Hindlimb muscle (tissue), 1 donor: Measurements from ENCODE around the gene SH3BP5L. TPM values are rescaled to one million over a fixed set of nuclear protein-coding genes. Genes with fewer than 3 reads are reported as not detected.

ENCODE experiments used
- DNase-seq: peaks from one replicate; pipeline ENCODE4 v3.0.0-alpha.2; 2013
- polyA plus RNA-seq: library from polyadenylated mRNA; unstranded; fragments of 120-200 nt; gene quantifications from one replicate; pipeline ENCODE4 v1.2.1, GENCODE V29; 2013; ENCODE audit not compliant: insufficient read length

SH3BP5L gene
- polyA plus RNA-seq, 1 donor, result 21.4 TPM

DNA sequence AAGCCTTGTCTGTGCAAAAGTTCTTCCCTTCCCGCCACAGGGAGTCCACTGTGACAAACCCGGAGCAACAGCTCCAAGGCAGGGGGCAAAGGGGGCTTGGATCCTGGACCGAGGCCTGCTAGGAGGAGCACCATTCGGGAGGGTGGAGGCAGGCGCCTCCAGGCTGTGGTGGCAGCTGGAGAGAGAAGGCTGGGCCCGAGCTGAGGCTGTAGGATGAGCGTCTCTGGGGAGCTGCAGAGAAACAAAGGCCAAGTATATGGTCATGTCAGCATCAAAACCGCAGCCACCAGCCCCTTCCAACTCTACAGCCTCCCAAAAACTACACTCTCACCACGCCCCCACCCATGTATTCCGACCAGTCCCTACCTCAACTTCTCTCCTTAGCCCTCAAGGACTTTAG, 579 bp downstream of the SH3BP5L start:
- DNase-seq, result no peak

DNA sequence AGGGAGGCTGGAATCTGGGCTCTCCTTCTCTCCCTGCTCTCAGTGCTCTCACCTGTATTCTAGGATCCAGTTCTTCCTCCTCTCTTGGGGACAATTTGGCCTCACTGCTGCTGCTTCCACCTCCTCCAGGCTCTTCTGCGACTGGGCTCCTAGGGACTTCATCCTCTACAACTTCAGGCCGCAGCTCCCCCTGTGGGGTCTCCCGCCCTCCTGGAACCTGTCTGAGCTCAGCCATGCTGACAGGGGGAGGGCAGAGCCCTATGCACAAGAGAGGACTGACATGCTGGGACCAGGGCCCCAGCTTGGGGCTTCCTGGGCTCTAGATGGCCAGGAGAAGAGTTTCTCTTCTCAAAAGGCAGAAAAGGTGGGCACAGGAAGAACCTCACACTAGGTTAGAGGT, 1.0 kb downstream of the SH3BP5L start:
- DNase-seq, result no peak

DNA sequence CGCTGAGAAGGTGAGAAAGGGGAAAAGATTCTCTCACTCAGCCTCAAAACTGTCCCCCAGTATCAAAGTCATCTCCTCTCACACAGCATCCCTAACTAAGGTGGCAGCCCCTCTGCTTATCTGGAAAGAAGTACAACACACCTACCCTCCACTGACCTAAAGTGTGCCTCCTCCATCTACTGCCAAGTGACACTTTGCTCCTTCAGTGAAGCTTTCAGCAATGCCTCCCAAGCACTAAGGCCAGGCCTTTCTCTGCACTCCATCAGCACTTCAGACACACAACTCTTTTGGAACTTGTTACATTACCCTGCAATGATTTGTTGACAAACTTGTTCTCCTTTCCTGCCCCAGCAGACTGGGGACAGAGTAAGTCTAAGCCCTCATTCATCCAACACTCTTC, 1.4 kb downstream of the SH3BP5L start:
- no peak for DNase-seq

DNA sequence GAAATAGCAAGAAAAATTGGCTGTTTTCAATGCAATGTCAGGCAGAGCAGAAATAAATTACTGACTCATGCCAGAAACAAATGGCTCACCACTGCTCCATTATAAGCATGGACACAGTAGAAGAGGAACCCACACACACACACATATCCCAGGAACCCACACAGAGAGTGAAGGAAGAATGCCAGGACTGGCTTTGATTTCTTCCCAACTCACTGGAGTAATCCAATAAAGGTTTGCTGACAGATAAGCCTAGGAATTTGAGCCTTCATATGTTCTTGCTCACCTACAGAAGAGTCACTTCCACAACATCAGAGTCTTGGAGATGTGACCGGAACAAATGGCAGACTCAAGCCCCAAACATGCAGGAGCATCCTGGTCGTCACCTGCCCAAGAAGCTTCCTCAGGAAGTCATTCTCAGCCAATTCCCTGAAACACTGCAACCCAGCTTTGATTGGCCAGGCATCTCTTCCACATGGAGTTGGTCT, 2.2 kb downstream of the SH3BP5L start:
- DNase-seq, result no peak

DNA sequence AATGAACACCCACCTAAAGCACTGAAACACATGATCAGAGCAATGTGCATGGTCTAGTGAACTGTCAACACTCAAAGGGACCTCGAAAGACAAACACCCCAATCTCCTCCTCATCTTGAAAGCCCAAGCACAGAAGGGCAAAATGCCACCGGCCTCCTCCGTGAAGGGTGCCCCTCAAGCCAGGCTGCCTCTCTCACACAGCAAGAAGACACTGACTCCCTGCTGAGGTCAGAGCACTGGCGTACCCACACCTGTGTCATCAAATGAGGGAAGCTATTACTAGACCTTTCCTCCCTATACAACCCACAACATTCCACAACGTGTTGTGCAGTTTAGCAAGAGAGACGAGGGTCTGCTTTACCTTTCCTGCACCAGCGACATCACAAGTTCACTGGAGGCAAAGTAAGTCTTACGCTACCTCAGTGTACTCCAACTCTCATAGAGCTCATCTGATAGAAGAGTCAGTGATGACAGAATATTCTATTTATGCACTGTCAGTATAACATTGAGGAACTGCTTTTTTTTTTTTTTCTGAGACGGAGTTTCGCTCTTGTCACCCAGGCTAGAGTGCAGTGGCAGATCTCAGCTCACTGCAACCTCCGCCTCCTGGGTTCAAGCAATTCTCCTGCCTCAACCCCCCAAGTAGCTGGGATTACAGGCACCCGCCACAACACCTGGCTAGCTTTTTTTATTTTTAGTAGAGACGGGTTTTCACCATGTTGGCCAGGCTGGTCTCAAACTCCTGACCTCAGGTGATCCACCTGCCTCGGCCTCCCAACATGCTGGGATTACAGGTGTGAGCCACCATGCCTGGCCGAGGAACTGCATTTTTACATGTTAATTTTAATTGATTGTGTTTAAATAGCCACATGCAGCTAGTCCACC, 3.3 kb downstream of the SH3BP5L start:
- no peak for DNase-seq

DNA sequence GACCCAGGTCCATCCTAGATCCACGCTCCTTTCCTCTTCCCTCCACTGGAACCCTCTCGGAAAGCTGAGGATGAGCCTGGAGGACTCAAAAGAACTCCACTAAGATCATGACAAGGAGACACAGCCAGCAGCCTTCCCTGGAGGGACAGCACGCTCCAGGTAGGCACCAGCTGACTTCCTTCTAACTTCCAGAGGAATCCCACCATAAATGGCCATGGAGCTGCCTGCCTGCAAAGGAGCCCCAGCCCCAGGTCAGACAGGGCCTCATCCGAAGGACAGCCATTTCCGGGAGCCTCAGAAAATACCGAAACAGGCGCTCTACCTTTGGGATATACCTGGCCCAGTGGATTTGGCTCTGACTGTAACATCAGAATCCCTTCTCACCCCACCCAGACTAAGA, 4.1 kb downstream of the SH3BP5L start:
- no peak for DNase-seq

DNA sequence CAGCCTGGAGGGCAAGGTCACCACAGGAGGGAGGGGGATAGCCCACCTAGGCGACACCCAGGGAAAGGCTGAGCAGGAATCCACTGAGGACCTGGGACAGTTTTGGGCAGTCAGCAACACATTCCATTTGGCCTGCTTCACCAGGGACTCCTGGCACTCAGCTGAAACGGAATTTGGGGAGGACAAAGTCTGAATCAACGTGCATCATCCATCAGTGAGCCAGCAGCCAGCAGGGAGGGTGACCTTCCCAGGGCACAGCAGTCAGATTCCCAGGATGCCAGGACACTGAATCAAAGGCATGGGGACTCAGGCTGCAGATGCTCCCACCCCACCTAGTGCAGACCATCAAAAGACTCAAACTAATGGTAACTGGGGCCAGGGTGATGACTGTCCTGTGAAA, 4.6 kb downstream of the SH3BP5L start:
- no peak for DNase-seq

DNA sequence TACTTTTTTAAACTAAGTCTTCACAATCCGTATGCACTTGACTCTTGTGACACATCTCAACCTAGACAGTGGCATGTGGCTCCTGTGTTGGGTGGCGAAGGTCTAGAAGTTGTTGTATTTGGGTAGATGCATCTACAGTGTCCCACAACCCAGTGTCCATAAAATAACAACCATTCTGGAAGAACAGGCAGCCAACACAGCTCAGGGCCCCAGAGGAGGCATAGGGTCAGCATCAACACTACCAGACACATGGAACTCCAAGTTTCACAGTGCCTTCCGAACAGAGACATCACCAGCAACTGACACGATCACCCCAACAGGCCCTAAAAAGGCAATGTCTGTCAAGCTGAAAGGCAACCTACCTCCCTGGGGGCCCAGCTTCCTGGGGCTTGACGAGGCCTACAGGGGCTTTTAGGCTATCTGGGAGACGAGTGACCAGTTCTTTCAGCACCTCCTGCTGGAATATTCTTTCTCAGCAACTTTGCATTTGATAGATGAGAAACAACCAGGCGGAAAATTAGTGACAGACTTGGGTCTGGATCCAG, 5.6 kb downstream of the SH3BP5L start:
- no peak for DNase-seq

DNA sequence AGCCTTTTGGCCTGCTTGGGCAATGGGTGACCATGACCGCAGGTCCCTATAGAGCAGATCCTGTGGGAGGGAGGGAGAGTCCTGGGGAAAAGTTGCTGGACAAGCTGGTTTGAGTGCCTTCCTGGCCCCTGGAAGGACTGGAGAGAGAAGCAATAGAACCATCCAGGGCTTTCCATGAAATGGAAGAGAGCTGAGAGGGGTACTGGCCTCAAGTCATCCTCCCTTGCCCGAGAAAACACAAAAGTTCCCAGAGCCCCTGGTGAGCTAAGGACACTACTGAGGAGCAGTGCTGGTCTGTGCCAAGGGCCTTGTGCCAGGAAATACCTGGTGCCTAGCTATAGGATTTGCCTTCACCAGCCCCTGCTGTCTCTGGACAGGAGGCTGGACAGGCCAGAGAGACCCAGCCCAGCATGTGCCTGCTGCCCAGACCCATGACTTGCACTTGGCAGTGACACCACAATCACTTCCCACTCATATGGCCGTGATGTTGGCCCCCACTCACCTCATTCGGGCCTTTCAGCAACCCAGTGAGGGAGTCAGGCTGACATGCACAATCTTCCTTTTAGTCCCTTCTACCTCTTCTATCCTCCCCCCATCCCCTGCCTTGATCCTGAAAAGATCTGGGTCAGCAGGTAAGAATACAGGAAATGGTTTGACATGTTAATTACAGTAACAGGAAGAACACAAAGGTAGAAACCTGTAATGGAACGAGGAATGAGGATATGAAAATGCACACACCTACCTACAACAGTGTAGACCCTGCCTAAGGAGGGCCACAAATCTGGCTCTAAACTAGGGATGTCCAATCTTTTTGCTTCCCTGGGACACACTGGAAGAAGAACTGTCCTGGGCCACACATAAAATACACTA, 7.0 kb downstream of the SH3BP5L start:
- DNase-seq, result no peak

DNA sequence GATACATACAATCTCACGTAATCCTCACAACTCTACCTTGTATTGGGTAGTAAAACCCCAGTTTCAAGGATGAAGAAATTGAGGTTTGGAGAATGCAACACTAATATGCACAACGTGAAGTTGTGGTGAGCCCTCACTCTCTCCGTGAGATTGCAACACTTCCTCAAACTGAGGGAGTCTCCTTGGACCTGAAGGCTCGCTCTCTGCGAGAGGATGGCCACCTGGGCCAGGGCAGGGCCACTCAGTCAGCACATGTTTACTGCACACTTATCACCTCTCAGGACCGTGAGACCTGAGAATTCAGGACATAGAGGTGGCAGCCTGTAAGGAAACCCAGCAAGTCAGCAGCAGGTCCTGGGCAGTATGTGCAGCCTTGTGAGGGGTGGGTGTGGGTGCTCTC, 8.7 kb downstream of the SH3BP5L start:
- DNase-seq, result no peak

DNA sequence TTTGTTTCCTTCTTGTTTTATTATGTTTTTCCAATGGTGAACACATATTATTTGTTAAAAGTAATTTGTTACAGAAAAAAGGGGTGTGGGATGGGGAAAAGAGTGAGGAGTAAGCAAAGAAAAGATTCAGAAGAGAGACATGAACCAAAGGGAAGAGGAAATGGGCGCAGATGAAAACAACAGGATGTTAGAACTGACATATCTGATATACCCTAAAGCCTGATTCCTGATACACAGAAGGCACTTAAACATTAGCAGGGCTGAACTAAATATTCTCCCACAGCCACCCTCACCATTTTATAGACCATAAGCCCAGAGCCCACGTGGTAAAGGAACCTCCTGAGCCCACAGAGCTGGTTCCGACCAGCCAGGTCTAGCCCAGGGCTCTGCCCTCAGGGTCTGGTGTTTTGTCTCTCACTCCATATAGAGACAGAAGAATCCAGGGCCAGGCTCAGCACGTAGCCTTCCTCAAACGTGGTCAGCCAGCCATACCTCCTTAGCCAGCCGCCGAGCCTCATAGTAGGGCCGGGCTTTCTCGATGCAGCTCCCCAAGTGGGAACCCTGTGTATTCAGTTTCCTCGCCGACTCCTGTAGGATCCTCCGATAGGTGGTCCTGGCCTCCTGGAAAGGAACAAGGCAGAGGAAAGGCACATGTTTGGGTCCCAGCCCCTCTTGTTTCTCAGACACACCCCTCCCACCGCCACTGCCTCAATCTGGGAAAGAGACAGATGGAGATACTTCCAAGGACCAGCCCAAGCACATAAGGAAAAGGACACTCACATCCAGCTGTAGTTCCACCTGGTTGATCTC, 9.5 kb downstream of the SH3BP5L start:
- no peak for DNase-seq

DNA sequence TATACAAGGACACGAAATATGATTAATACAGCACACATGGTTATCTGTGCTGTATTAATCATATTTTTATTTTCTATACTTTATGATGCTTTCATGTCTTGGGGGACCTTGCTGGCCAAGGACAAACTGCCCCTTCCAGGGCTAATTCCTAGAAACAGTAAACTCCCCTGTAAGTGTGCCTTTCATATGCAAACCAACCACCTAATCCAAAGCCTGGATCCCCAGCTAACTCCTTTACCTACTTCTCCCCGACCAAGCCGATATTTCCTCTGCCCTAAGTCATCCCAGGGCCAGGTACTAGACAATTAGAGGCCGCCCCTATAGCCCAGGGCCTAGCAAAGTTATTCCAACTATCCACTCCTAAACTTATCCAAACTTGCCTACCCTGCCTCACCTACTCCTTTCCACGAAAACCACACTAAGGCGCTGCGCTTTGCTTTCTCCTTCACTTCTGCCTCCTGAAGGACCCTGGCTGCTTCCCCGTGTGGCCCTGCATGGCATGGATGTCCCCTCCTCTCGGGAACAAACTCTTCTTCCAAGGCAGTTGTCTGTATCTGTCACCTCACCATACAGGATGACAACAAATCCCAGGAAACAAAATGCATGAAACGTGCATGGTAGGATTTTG, 10.2 kb downstream of the SH3BP5L start:
- no peak for DNase-seq

DNA sequence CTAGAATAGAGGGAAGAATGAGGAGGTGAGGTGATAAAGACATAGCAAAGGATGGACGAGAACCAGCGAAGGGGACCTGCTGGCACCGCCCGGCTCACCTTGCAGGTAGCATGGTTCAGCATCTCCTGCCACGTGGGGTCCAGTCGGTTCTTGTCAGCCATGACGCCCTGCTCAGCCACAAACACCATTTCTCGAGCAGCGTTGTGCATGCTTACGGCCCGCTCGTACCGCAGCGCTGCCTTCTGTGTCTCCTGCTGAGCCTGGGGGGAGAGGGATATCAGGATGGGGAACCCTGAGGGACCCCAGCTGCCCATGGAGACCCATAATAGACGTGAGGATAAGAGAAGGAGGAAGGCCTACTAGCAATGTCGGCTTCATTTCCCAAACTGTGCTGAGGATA, 11.4 kb downstream of the SH3BP5L start:
- DNase-seq, result no peak

DNA sequence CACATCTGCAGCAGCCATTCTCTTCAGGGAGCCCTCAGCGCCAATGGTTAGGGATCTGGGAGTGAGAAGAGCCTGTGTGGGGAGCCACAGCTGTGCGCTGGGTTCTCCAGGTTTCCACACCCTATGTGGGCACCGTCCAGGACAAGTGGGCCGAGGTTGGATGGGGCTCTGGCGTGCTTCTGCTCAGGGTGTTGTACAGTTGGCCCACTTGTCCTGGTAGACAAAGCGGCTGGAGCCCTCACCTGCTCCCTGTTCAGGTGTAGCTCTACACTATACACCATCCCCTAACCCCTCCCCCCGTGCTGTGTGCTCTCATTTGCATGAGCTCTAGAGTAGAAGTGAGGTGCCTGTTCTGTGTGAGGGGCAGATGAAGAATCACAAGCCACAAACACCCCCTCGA, 12.2 kb downstream of the SH3BP5L start:
- DNase-seq, result no peak

DNA sequence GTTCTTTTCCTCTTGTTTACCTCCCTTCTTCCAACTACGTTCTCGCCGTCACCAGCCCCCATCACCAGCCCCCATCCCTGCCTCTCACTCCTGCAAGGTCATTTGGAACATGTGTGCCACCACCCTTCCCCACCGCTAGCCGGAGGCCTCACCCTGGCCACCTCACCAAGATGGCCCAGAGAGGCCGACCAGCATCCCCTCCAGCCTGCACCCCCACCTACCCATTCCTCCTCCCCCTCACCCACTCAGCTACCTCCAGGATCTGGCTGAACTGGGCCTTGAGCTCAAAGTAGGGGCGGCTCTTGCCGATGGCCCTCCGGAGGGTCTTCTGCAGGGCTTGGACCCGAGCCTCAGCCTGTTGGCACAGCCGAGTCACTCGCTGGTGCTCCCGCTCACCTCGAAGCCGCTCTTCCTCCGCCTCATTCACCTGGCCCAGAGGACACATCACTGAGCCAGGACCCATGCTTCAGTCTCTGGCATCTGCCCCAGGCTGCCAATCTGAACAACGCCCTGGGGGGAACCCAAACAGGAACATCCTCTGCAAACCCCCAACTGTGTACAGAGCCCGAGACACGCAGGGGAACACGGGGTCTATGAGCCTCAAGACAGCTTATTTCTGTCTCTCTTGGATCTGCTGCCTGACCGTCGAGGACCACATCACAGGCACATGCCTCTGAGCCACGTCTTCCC, 12.8 kb downstream of the SH3BP5L start:
- no peak for DNase-seq

DNA sequence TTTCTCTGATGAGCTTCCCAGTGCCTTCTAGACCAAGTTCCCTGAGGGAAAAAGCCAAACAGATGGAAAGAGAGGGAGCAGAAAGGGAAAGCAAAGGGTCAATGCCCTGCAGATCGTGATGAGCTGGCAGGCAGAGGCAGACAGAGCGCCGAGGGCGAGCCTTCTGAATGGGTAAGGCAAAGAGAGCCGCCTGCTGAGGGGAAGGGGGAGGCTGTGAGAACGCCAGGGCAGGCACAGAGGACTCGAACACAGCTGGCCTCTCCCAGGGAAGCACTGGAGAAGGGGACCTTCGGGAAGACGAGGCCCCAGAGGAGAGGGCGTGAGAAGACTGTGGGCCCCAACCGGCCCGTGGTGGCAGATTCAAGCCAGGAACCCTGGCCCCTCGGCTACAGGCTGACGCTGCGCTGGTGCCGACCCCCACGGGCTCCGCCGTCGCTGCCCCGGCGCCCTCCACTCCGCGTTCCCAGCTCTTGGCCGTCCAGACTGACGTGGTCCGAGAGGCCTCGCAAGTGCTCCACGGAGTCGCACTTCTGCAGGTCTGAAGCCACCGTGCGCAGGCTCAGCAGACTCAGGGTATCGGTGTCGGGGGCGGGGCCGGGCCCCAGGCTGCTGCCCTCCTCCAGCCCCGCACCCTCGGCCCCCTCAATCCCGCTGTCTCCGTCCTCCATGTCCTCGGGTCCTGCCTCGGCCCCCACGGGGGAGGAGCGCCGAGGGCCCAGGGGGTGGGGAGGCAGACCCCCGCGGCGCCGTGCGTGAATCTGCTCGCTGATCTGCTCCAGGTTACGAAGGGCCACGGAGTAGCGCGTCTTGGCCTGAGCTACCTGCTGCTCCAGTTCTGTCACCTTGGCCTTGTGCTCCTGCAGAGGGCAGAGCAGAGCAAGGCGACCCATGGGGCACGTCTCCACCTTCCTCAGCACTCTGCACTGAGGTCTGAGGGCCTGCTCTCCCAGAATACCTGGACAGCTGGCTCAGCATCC, 13.9 kb downstream of the SH3BP5L start:
- DNase-seq, result no peak

DNA sequence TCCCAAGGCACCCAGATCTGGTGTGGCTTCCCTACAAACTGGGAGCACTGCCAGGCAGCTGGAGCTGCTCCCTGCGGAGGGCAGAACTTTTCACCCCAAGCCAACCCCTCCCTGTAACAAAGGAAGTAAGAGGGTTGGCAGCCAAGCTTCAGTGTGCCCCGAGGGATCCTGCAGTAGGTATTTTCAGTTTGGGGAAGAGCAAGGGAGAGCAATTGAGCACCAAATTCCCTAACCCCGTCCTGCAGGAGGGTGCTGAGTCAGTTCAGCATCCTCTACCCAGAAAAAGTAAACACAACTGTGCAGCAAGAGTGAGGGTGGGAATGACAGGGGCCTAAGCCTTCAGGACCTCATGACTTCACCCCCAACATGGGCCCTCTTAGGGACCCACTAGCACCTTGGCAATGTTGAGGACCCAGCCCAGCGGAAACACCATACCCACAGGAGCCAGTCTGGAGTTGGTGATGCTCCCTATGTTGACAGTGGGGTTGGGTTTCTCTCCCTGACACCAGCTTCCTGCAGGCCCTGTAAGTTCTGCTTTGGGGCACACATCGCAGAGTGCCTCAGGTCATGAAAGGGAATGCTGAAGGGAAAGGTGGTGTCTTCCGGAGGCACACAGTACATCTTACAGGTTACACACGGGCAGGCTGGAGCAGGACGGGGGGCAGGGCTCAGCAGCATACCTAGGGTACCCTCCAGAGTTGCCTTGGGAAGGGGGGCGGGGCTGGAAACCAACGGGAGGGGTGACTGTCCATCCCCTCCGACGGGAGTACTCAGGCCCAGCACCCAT, 14.8 kb downstream of the SH3BP5L start:
- no peak for DNase-seq

DNA sequence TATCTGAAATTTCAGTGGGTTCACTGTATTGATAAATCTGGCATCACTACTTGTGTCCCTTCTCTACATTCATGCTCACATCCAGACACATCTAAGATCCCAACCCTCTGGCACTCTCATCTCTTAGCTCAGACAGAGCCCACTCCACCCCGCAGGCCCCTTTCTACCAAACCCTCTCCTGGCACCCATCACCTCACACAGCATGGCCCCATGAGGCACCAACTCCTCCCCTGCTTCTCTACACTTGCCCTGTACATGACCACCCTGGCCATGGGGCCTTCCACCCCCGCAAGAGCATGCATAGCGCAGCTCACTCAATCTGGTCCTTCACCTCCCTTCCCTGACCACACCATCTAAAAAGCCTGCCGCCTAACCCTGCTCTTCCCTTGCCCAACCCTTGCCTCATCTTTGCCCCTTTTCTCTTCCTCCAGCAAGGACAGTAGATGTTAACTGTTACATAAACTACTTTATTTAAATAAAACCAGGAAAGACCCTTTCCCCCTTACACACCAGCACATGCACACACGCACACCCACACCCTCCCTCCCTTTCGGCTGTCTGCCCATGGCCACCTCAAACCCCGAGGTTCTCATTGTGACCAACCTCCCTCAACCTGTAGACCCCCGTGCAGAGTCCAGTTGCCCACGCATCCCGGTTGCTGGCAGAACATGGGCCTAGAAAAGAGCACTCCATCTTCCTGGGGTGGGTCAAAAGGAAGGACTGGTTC, 15.6 kb downstream of the SH3BP5L start:
- no peak for DNase-seq
